H9 (cell line): ENCODE results near the gene WWC1. TPM values are rescaled to one million over a fixed set of nuclear protein-coding genes. Genes with fewer than 3 reads are reported as not detected.

Experiments used
- DNase-seq: peaks from one replicate; pipeline ENCODE4 v3.0.0-alpha.2; 2017
- H2AFZ ChIP-seq: one replicate; pipeline ENCODE4 v1.6.1; 2013; ENCODE audit warnings: mild to moderate bottlenecking, low read length, control low read depth, moderate library complexity
- H2AK5ac ChIP-seq: 2 replicates; pipeline ENCODE4 v1.6.1; 2013; ENCODE audit warnings: low read length, control low read depth, mixed read lengths; ENCODE audit not compliant: insufficient read length
- H2BK120ac ChIP-seq: one replicate; pipeline ENCODE4 v1.6.1; 2013; ENCODE audit warnings: low read depth, mild to moderate bottlenecking, low read length, control low read depth, inconsistent platforms; ENCODE audit not compliant: poor library complexity, severe bottlenecking
- H2BK12ac ChIP-seq: 2 replicates; pipeline ENCODE4 v1.6.1; 2013; ENCODE audit warnings: low read length, control low read depth, mixed read lengths, low read depth; ENCODE audit not compliant: insufficient read length
- H2BK15ac ChIP-seq: 2 replicates; pipeline ENCODE4 v1.6.1; 2013; ENCODE audit warnings: low read depth, low read length, control low read depth
- H2BK20ac ChIP-seq: one replicate; pipeline ENCODE4 v1.6.1; 2013; ENCODE audit warnings: low read depth, mild to moderate bottlenecking, low read length, control low read depth, inconsistent platforms; ENCODE audit not compliant: poor library complexity, severe bottlenecking
- H2BK5ac ChIP-seq: 2 replicates; pipeline ENCODE4 v1.6.1; 2013; ENCODE audit warnings: low read length, control low read depth, mixed read lengths; ENCODE audit not compliant: insufficient read length
- H3K14ac ChIP-seq: 2 replicates; pipeline ENCODE4 v1.6.1; 2013; ENCODE audit warnings: low read length, control low read depth; ENCODE audit not compliant: insufficient read depth
- H3K18ac ChIP-seq: 2 replicates; pipeline ENCODE4 v1.6.1; 2013; ENCODE audit warnings: low read depth, mild to moderate bottlenecking, mixed read lengths, low read length, control low read depth; ENCODE audit not compliant: insufficient read length
- H3K23ac ChIP-seq: 2 replicates; pipeline ENCODE4 v1.6.1; 2013; ENCODE audit warnings: low read length, control low read depth, mixed read lengths, low read depth; ENCODE audit not compliant: insufficient read length
- H3K23me2 ChIP-seq: 2 replicates; pipeline ENCODE4 v1.6.1; 2013; ENCODE audit warnings: low read depth, mild to moderate bottlenecking, mixed read lengths, low read length, control low read depth; ENCODE audit not compliant: insufficient read length, poor library complexity, severe bottlenecking
- H3K27ac ChIP-seq: 2 replicates; pipeline ENCODE4 v1.5.1; 2013; ENCODE audit warnings: low read length, control low read depth, mixed read lengths, low read depth; ENCODE audit not compliant: insufficient read length
- H3K27me3 ChIP-seq: 2 replicates; pipeline ENCODE4 v1.6.1; 2013; ENCODE audit warnings: low read length, control low read depth, inconsistent platforms; ENCODE audit not compliant: insufficient read depth
- H3K4ac ChIP-seq: 2 replicates; pipeline ENCODE4 v1.6.1; 2013; ENCODE audit warnings: low read depth, mild to moderate bottlenecking, control low read depth, inconsistent platforms, low read length, moderate library complexity
- H3K4me1 ChIP-seq: 2 replicates; pipeline ENCODE4 v1.6.1; 2013; ENCODE audit warnings: low read length, control low read depth, inconsistent platforms; ENCODE audit not compliant: insufficient read depth
- H3K4me2 ChIP-seq: 2 replicates; pipeline ENCODE4 v1.6.1; 2013; ENCODE audit warnings: low read length, control low read depth, mixed read lengths; ENCODE audit not compliant: insufficient read length, insufficient read depth
- H3K56ac ChIP-seq: 2 replicates; pipeline ENCODE4 v1.6.1; 2013; ENCODE audit warnings: low read depth, mild to moderate bottlenecking, mixed read lengths, low read length, control low read depth; ENCODE audit not compliant: insufficient read length
- H3K79me1 ChIP-seq: 2 replicates; pipeline ENCODE4 v1.6.1; 2013; ENCODE audit warnings: low read depth, mild to moderate bottlenecking, moderate library complexity, low read length, control low read depth, inconsistent platforms; ENCODE audit not compliant: insufficient read depth, poor library complexity, severe bottlenecking
- H3K79me2 ChIP-seq: 2 replicates; pipeline ENCODE4 v1.6.1; 2013; ENCODE audit warnings: low read length, control low read depth, inconsistent platforms; ENCODE audit not compliant: insufficient read depth
- H3K9ac ChIP-seq: 2 replicates; pipeline ENCODE4 v1.6.1; 2013; ENCODE audit warnings: low read length, control low read depth, mixed read lengths; ENCODE audit not compliant: insufficient read length; ENCODE audit errors: extremely low read depth
- H3K9me3 ChIP-seq: one replicate; pipeline ENCODE4 v1.6.1; 2013; ENCODE audit warnings: low read depth, low read length, inconsistent platforms; ENCODE audit not compliant: control insufficient read depth
- H3T11ph ChIP-seq: one replicate; pipeline ENCODE4 v1.6.1; 2013; ENCODE audit warnings: mild to moderate bottlenecking, low read length, control low read depth, inconsistent platforms
- H4K20me1 ChIP-seq: one replicate; pipeline ENCODE4 v1.6.1; 2013; ENCODE audit not compliant: control insufficient read depth, insufficient read length, insufficient read depth
- H4K5ac ChIP-seq: 2 replicates; pipeline ENCODE4 v1.6.1; 2013; ENCODE audit warnings: low read depth, mild to moderate bottlenecking, mixed read lengths, low read length, control low read depth; ENCODE audit not compliant: insufficient read length
- H4K8ac ChIP-seq: replicated peaks from 2 replicates; pipeline ENCODE4 v1.6.1; 2013; ENCODE audit warnings: low read length, control low read depth, mixed read lengths, low read depth; ENCODE audit not compliant: insufficient read length
- H4K91ac ChIP-seq: 2 replicates; pipeline ENCODE4 v1.6.1; 2013; ENCODE audit warnings: low read depth, mild to moderate bottlenecking, moderate library complexity, mixed read lengths, low read length, control low read depth; ENCODE audit not compliant: insufficient read length
- H3K27ac Mint-ChIP-seq, 3 experiments: 2 replicates in 2 of 3; 3 replicates in 1 of 3; pipeline ENCODE4 v1.8.0; 2020 to 2021; ENCODE audit warnings: mixed read lengths in 3 of 3, mild to moderate bottlenecking in 1 of 3, moderate library complexity in 1 of 3
- H3K27me3 Mint-ChIP-seq: 2 replicates; pipeline ENCODE4 v1.8.0; 2021; ENCODE audit warnings: low read depth, mild to moderate bottlenecking, moderate library complexity, mixed read lengths
- H3K36me3 Mint-ChIP-seq, 3 experiments: 2 replicates in 2 of 3; 3 replicates in 1 of 3; pipeline ENCODE4 v1.8.0; 2020 to 2021; ENCODE audit warnings: low read depth in 3 of 3, mixed read lengths in 3 of 3; ENCODE audit not compliant: insufficient read depth in 1 of 3
- H3K4me1 Mint-ChIP-seq, 2 experiments: 2 replicates each; pipeline ENCODE4 v1.8.0; 2020; ENCODE audit warnings: mixed read lengths in 2 of 2
- H3K4me3 Mint-ChIP-seq, 2 experiments: 2 replicates in 1 of 2; 3 replicates in 1 of 2; pipeline ENCODE4 v1.8.0; 2020 to 2021; ENCODE audit warnings: mild to moderate bottlenecking in 2 of 2, mixed read lengths in 2 of 2, moderate library complexity in 1 of 2
- H3K9me3 Mint-ChIP-seq, 2 experiments: 2 replicates in 1 of 2; 3 replicates in 1 of 2; pipeline ENCODE4 v1.8.0; 2020; ENCODE audit warnings: mild to moderate bottlenecking in 2 of 2, mixed read lengths in 2 of 2, moderate library complexity in 1 of 2
- WGBS: extraction: QIAGEN DNeasy Blood & Tissue Kit; methylation state at CpG from one replicate; pipeline ENCODE4 v1.1.7; 2013; ENCODE audit warnings: missing lambda C conversion rate, low lambda C conversion rate, mixed read lengths; ENCODE audit not compliant: insufficient read length; ENCODE audit errors: extremely low coverage; 5-methylcytosine and 5-hydroxymethylcytosine counted together
- total RNA-seq: library from RNA; stranded (reverse); gene quantifications from 2 replicates; pipeline ENCODE4 v1.2.1, GENCODE V29; 2021
- TF ChIP-seq, protein P1 (sequence below): fragments of 200-600 bp; sonication (generic); conservative IDR thresholded peaks from 3 replicates; pipeline ENCODE4 v1.8.0; 2021; ENCODE audit warnings: antibody characterized with exemption, mild to moderate bottlenecking

Gene WWC1
- total RNA-seq, 1 experiment from 2014 or later = 28.2 TPM

DNA sequence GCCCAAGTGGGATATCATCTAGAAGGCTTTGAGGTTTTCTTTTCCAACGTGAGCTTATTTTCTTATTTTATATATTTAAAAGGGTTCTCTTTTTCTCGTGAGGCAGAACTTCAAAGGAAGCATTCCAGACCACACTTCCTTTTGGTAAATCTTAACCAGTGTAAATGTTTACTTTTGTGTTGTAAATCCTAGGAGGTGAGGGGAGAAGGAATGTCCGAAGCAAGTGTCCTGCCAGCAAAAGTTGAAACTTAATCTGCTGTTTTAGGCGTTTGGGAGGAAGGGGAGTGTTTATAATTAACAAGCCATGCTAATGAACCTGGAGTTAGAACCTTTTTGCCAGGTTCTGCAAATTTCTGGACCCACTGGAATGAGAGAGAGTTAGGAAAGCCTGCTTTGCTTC is 37.9 kb downstream of the WWC1 start:
- Histone ChIP-seq H3K4ac (no peak overlapping the region), H3K23me2 (peaks cover 3% of the 10 kb centered on the region), H2BK20ac (no peak overlapping the region), H3K79me1 (no peaks in the 10 kb centered on the region), H3K4me2 (peak overlapping the region; percentile 54), H2BK15ac (no peak overlapping the region), H3K27me3 (no peaks in the 10 kb centered on the region), H2AK5ac (no peak overlapping the region), H3K9me3 (no peaks in the 10 kb centered on the region), H2BK5ac (no peak overlapping the region), H3K14ac (no peak overlapping the region), H2BK120ac (no peak overlapping the region), H3K23ac (no peak overlapping the region), H3K9ac (no peak overlapping the region), H2AFZ (no peak overlapping the region), H3K4me1 (peaks cover 32% of the 10 kb centered on the region), H3K27ac (peak overlapping the region; percentile 67), H4K8ac (no peak overlapping the region), H2BK12ac (no peak overlapping the region), H4K5ac (no peak overlapping the region), H4K20me1 (no peaks in the 10 kb centered on the region), H4K91ac (no peak overlapping the region), H3T11ph (no peak overlapping the region), H3K56ac (no peak overlapping the region), H3K18ac (no peak overlapping the region), H3K79me2 (peaks cover 7% of the 10 kb centered on the region; the same call in 1 of the 2 replicates)
- Mint-ChIP-seq H3K4me1 (peaks cover 60 to 67% of the 10 kb centered on the region in 2 experiments), H3K27ac (peak overlapping the region in 2 of 3 experiments; percentile 89 to 93; a peak in 5 of 7 replicates), H3K9me3 (no peaks in the 10 kb centered on the region), H3K4me3 (peak overlapping the region; percentile 4 to 27; a peak in 1 of 5 replicates), H3K36me3 (no peaks in the 10 kb centered on the region; a peak in 1 of 7 replicates), H3K27me3 (no peaks in the 10 kb centered on the region)
- WGBS = no CpG with 5 or more reads among the region's 4 CpGs
- TF ChIP-seq, protein P1, sequence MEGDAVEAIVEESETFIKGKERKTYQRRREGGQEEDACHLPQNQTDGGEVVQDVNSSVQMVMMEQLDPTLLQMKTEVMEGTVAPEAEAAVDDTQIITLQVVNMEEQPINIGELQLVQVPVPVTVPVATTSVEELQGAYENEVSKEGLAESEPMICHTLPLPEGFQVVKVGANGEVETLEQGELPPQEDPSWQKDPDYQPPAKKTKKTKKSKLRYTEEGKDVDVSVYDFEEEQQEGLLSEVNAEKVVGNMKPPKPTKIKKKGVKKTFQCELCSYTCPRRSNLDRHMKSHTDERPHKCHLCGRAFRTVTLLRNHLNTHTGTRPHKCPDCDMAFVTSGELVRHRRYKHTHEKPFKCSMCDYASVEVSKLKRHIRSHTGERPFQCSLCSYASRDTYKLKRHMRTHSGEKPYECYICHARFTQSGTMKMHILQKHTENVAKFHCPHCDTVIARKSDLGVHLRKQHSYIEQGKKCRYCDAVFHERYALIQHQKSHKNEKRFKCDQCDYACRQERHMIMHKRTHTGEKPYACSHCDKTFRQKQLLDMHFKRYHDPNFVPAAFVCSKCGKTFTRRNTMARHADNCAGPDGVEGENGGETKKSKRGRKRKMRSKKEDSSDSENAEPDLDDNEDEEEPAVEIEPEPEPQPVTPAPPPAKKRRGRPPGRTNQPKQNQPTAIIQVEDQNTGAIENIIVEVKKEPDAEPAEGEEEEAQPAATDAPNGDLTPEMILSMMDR = no peak
- peak; percentile 24 for DNase-seq
